GM19452 (cell line): ENCODE results near the gene VAV2.
"Not testable (repeated sequence)": the region's sequence is repeated elsewhere in the genome, so short reads cannot be mapped to it uniquely, and the experiment has no call there.

ENCODE experiments used
- ATAC-seq: cut with Tn5 transposase; IDR thresholded peaks from one replicate; pipeline ENCODE4 v1.9.1; 2021; ENCODE audit not compliant: unreplicated experiment

VAV2 gene

GRCh38 chr9:133901184-133901835 is 90.8 kb downstream of the VAV2 start:
- no peak for ATAC-seq

GRCh38 chr9:133897675-133898074 is 94.4 kb downstream of the VAV2 start:
- ATAC-seq, result no peak

- ATAC-seq, result not testable (repeated sequence)
Measured at GRCh38 chr9:133896007-133896406, 96.1 kb downstream of the VAV2 start.

- ATAC-seq, result no peak
Measured at GRCh38 chr9:133895335-133895734, 96.8 kb downstream of the VAV2 start.

- ATAC-seq, result no peak
Measured at GRCh38 chr9:133894377-133895321, 97.5 kb downstream of the VAV2 start.

GRCh38 chr9:133893191-133893994 is 98.7 kb downstream of the VAV2 start:
- ATAC-seq, result no peak

- ATAC-seq, result no peak
Measured at GRCh38 chr9:133892193-133892920, 99.8 kb downstream of the VAV2 start.

- ATAC-seq, result no peak
Measured at GRCh38 chr9:133891741-133892140, 100.4 kb downstream of the VAV2 start.

- ATAC-seq, result no peak
Measured at GRCh38 chr9:133890583-133890982, 101.5 kb downstream of the VAV2 start.

- ATAC-seq, result no peak
Measured at GRCh38 chr9:133889584-133890301, 102.4 kb downstream of the VAV2 start.

- no peak for ATAC-seq
Measured at GRCh38 chr9:133888809-133889491, 103.2 kb downstream of the VAV2 start.

- ATAC-seq, result no peak
Measured at GRCh38 chr9:133888048-133888808, 103.9 kb downstream of the VAV2 start.

- no peak for ATAC-seq
Measured at GRCh38 chr9:133887540-133888047, 104.5 kb downstream of the VAV2 start.

- ATAC-seq, result no peak
Measured at GRCh38 chr9:133886563-133887501, 105.3 kb downstream of the VAV2 start.

- ATAC-seq, result no peak
Measured at GRCh38 chr9:133884907-133885744, 107.0 kb downstream of the VAV2 start.
